Adrenal gland (tissue), 12 donors: ENCODE results near the gene TNFAIP8. TPM values are rescaled to one million over a fixed set of nuclear protein-coding genes. Genes with fewer than 3 reads are reported as not detected.

Source experiments
- DNase-seq, 7 donors: peaks; one replicate each; pipeline ENCODE4 v3.0.0-alpha.2; 2019 to 2020
- H3K27ac ChIP-seq, 5 donors: fragments of 200-600 bp; sonication (generic) in 4 of 5; 1 replicate in 3 of 5; 2 replicates in 2 of 5; pipeline versions ENCODE4 v1.5.1 to v1.8.0; 2016 to 2020; ENCODE audit warnings: mild to moderate bottlenecking in 1 of 5
- H3K27me3 ChIP-seq: fragments of 200-600 bp; 2 replicates; pipeline ENCODE4 v1.8.0; 2021
- H3K36me3 ChIP-seq, 2 donors: fragments of 200-600 bp; replicated peaks in 1 of 2; 1 replicate in 1 of 2; 2 replicates in 1 of 2; pipeline versions ENCODE4 v1.5.1 to v1.8.0; 2018 to 2022
- H3K4me1 ChIP-seq, 2 donors: fragments of 200-600 bp; replicated peaks in 1 of 2; 1 replicate in 1 of 2; 2 replicates in 1 of 2; pipeline versions ENCODE4 v1.5.1 to v1.8.0; 2018 to 2021
- H3K4me3 ChIP-seq, 4 donors: fragments of 200-600 bp; sonication (generic) in 3 of 4; one replicate each; pipeline ENCODE4 v1.5.1; 2016 to 2018
- H3K9me3 ChIP-seq, 3 donors: fragments of 200-600 bp; sonication (generic) in 1 of 3; replicated peaks in 1 of 3; 1 replicate in 2 of 3; 2 replicates in 1 of 3; pipeline versions ENCODE4 v1.5.1 to v1.8.0; 2016 to 2021
- CTCF ChIP-seq, 6 experiments: fragments of 450-650 bp in 4 of 6; fragments of 200-600 bp in 2 of 6; sonication (generic) in 1 of 6; IDR thresholded peaks; 1 replicate in 5 of 6; 2 replicates in 1 of 6; pipeline versions ENCODE4 v1.5.1 to v1.8.0; 2016 to 2021; ENCODE audit warnings: antibody characterized with exemption in 6 of 6, mild to moderate bottlenecking in 2 of 6, moderate library complexity in 1 of 6
- POLR2A ChIP-seq, 2 donors: fragments of 450-650 bp; IDR thresholded peaks; one replicate each; pipeline ENCODE4 v1.6.1; 2017; ENCODE audit warnings: antibody characterized with exemption in 2 of 2, mild to moderate bottlenecking in 2 of 2, moderate library complexity in 1 of 2
- WGBS, 4 donors: extraction: QIAGEN DNeasy Blood & Tissue Kit in 2 of 4; methylation state at CpG; one replicate each; pipeline versions ENCODE4 v1.1.5 to v1.1.7; 2013 to 2017; 5-methylcytosine and 5-hydroxymethylcytosine counted together
- intact Hi-C, 2 donors: fragments of 100-400 bp; cut with DNase I; formaldehyde crosslinking; loops; one replicate each; pipeline versions ENCODE4 v1.14.1 to v1.15.0; 2022 to 2023
- polyA plus RNA-seq, 3 donors: library from polyadenylated mRNA; stranded (reverse); fragments of 200-250 nt in 2 of 3; fragments of 350-450 nt in 1 of 3; fragmentation: Illumina TruSeq in 1 of 3; extraction: RNeasy Lipid Tissue Mini Kit (QIAGEN cat#74804) in 1 of 3; gene quantifications; one replicate each; pipeline ENCODE4 v1.2.3, GENCODE V29; 2013 to 2014
- total RNA-seq, 9 donors: library from RNA; depleted of rRNA in 4 of 9; stranded (reverse); fragments of >200 nt in 4 of 9; fragments of 120-200 nt in 1 of 9; fragmentation: NEBNext Ultra II Directional in 1 of 9; extraction: Animal tissue kit (Norgen Biotek cat#: 25700) in 1 of 9; gene quantifications; one replicate each; pipeline versions ENCODE4 v1.1.0 to v1.2.4, GENCODE V29; 2013 to 2023
- donor health status: healthy with polysubstance abuse.
- donor health status: Bipolar disorder and iron deficiency.
- donor health status: DM: yes; HTN: yes; CAD: no.
- donor health status: DM: no; HTN: no; CAD: no.
- donor health status: DM: no; HTN: no; CAD: no.
- donor health status: DM: yes; HTN: yes; CAD: no.

TNFAIP8 gene
- total and polyA plus RNA-seq, 12 donors: 1.4 to 12.7 (median 5.5) TPM

DNA sequence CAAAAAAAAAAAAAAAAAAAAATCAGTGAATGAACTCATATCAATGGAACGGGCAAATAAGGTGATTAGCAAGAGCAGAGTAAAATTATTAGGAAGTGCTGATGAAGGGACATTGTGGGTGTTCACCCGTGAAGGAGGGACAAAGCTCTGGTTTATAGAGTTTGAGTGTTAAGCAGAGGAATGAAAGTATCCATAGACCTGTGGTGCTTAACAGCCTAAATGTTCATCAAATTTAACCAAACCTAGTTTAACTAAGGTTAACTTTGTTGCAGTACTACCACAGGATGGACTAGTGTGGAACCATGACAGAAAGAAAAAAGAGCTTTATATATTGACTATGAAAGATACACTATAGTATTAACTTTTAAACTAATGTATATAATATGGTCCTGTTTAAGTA is 44.1 kb upstream of the TNFAIP8 start:
- Histone ChIP-seq H3K36me3 (no peaks in the 10 kb centered on the region), H3K4me3 (no peak overlapping the region), H3K4me1 (no peaks in the 10 kb centered on the region), H3K27me3 (no peaks in the 10 kb centered on the region), H3K27ac (no peak overlapping the region), H3K9me3 (no peaks in the 10 kb centered on the region)
- intact Hi-C loops: no loop called here
- 89 to 93% (median 90%) methylated on average over 2 of the region's 2 CpGs for WGBS, 4 donors
- TF ChIP-seq CTCF (IDR thresholded peaks at IDR 0.05) (no peak), POLR2A (IDR thresholded peaks at IDR 0.05) (no peak)
- no peak for DNase-seq

- Histone ChIP-seq H3K27ac (no peak overlapping the region), H3K27me3 (no peaks in the 10 kb centered on the region), H3K36me3 (no peaks in the 10 kb centered on the region), H3K4me1 (no peaks in the 10 kb centered on the region), H3K4me3 (no peak overlapping the region), H3K9me3 (no peaks in the 10 kb centered on the region)
- TF ChIP-seq CTCF (IDR thresholded peaks at IDR 0.05): no peak
- no peak for TF ChIP-seq POLR2A (IDR thresholded peaks at IDR 0.05)
- no peak for DNase-seq
- 84 to 94% (median 90%) methylated on average over 5 of the region's 5 CpGs for WGBS, 4 donors
- intact Hi-C loops: no loop called here
These were observed 43.4 kb upstream of the TNFAIP8 start for GRCh38 chr5:119312403-119312802.

GRCh38 chr5:119313197-119313596 is 42.6 kb upstream of the TNFAIP8 start:
- Histone ChIP-seq H3K4me1 (no peaks in the 10 kb centered on the region), H3K27ac (no peak overlapping the region), H3K36me3 (no peaks in the 10 kb centered on the region), H3K9me3 (no peaks in the 10 kb centered on the region), H3K27me3 (no peaks in the 10 kb centered on the region), H3K4me3 (no peak overlapping the region)
- WGBS, 4 donors: 85 to 95% (median 88%) methylated on average over 1 of the region's 1 CpG
- intact Hi-C loops: no loop called here
- no peak for TF ChIP-seq POLR2A (IDR thresholded peaks at IDR 0.05)
- DNase-seq: no peak

- no peaks in the 10 kb centered on the region for H3K9me3 ChIP-seq
- no peak for DNase-seq
- no peaks in the 10 kb centered on the region for H3K36me3 ChIP-seq
- no peaks in the 10 kb centered on the region for H3K27me3 ChIP-seq
- intact Hi-C loops: no loop called here
- H3K27ac ChIP-seq: no peak overlapping the region
- H3K4me1 ChIP-seq: no peaks in the 10 kb centered on the region
- no peak for TF ChIP-seq POLR2A (IDR thresholded peaks at IDR 0.05)
- no peak for TF ChIP-seq CTCF (IDR thresholded peaks at IDR 0.05)
- H3K4me3 ChIP-seq: no peak overlapping the region
- WGBS, 4 donors: 80 to 89% (median 83%) methylated on average over 5 of the region's 5 CpGs
These were observed 41.9 kb upstream of the TNFAIP8 start for GRCh38 chr5:119313658-119314605.
